Measurements from ENCODE around the gene DMD.

Gene DMD

GRCh38 chrX:31307952-31308351 lies 1903.4 kb downstream of the DMD start:
- no peak for TF ChIP-seq CTCF (conservative IDR thresholded peaks at IDR 0.05)
- H3K27ac ChIP-seq, result no peak overlapping the region

GRCh38 chrX:31302573-31303075 lies 1908.7 kb downstream of the DMD start:
- TF ChIP-seq CTCF (conservative IDR thresholded peaks at IDR 0.05), result no peak
- H3K27ac ChIP-seq, result no peak overlapping the region

GRCh38 chrX:31301941-31302340 lies 1909.4 kb downstream of the DMD start:
- no peak for TF ChIP-seq CTCF (conservative IDR thresholded peaks at IDR 0.05)
- H3K27ac ChIP-seq, result no peak overlapping the region

GRCh38 chrX:31301203-31301602 lies 1910.1 kb downstream of the DMD start:
- H3K27ac ChIP-seq, result no peak overlapping the region
- no peak for TF ChIP-seq CTCF (conservative IDR thresholded peaks at IDR 0.05)

GRCh38 chrX:31298916-31299315 lies 1912.4 kb downstream of the DMD start:
- no peak for TF ChIP-seq CTCF (conservative IDR thresholded peaks at IDR 0.05)
- H3K27ac ChIP-seq, result no peak overlapping the region

- TF ChIP-seq CTCF (conservative IDR thresholded peaks at IDR 0.05), result no peak
- H3K27ac ChIP-seq, result no peak overlapping the region
Observed at GRCh38 chrX:31297881-31298280, 1913.5 kb downstream of the DMD start.

- H3K27ac ChIP-seq, result no peak overlapping the region
- TF ChIP-seq CTCF (conservative IDR thresholded peaks at IDR 0.05), result no peak
Observed at GRCh38 chrX:31294475-31294874, 1916.9 kb downstream of the DMD start.

All from VCaP (cell line).